ENCODE results near the gene CPEB3. TPM values are rescaled to one million over a fixed set of nuclear protein-coding genes. Genes with fewer than 3 reads are reported as not detected.
"Not testable (repeated sequence)": the region's sequence is repeated elsewhere in the genome, so short reads cannot be mapped to it uniquely, and the experiment has no call there.

CPEB3 gene
- polyA plus RNA-seq, 2 of the 4 experiments (the other 2 are of a cell fraction): 0.37 to 0.41 TPM

GRCh38 chr10:92025340-92025739 lies 265.5 kb downstream of the CPEB3 start:
- H3K27ac ChIP-seq; H3K4me3 ChIP-seq; DNase-seq (ENCODE audit: low read depth in 1 of 2, low spot score in 1 of 2); FAIRE-seq; H3K9me3 ChIP-seq; POLR2A ChIA-PET; ATAC-seq; H3K4me2 ChIP-seq; H3K4me1 ChIP-seq; TF ChIP-seq FOSL2 (IDR thresholded peaks at IDR 0.05): not testable (repeated sequence)
- WGBS (ENCODE audit: missing lambda C conversion rate): 96% methylated on average over 3 of the region's 3 CpGs
- CTCF ChIA-PET: interaction anchor here (1.0 kb wide), 1 partner anchor 15 kb away, joined by 4 read pairs; no protein-coding TSS in a partner anchor
- 0 out of 2 replicates have a peak, but pooled peaks have one; percentile 25 for TF ChIP-seq FOSL2 (CRISPR knock-in tag; IDR thresholded peaks at IDR 0.05)

GRCh38 chr10:92024700-92025099 lies 266.2 kb downstream of the CPEB3 start:
- Histone ChIP-seq H3K4me2 (no peak overlapping the region), H3K4me1 (no peaks in the 10 kb centered on the region), H3K9me3 (no peaks in the 10 kb centered on the region), H3K4me3 (no peak overlapping the region), H3K27ac (no peak overlapping the region)
- POLR2A ChIA-PET: no interaction called here
- TF ChIP-seq FOXS1 (CRISPR knock-in tag; IDR thresholded peaks at IDR 0.05): no peak
- TF ChIP-seq CBX8 (IDR thresholded peaks at IDR 0.05): no peak
- no peak for TF ChIP-seq RFX5 (IDR thresholded peaks at IDR 0.05)
- no peak for TF ChIP-seq RARB (CRISPR knock-in tag; IDR thresholded peaks at IDR 0.05)
- no peak for TF ChIP-seq EHMT2 (IDR thresholded peaks at IDR 0.05; ENCODE audit: low read depth)
- TF ChIP-seq REST (IDR thresholded peaks at IDR 0.05): no peak
- no peak for TF ChIP-seq USF2 (IDR thresholded peaks at IDR 0.05)
- TF ChIP-seq MAFK (IDR thresholded peaks at IDR 0.05; ENCODE audit: partially characterized antibody): no peak
- TF ChIP-seq CBX2 (IDR thresholded peaks at IDR 0.05; ENCODE audit: borderline replicate concordance, low read depth): no peak
- TF ChIP-seq KDM5A (IDR thresholded peaks at IDR 0.05): no peak
- FAIRE-seq: no peak
- CTCF ChIA-PET: no interaction called here
- DNase-seq (ENCODE audit: low read depth in 1 of 2, low spot score in 1 of 2): no peak
- 94% methylated on average over 4 of the region's 4 CpGs for WGBS (ENCODE audit: missing lambda C conversion rate)
- no peak for ATAC-seq

GRCh38 chr10:92014620-92015019 lies 276.3 kb downstream of the CPEB3 start:
- ChIA-PET CTCF (no interaction called here), POLR2A (no interaction called here)
- WGBS (ENCODE audit: missing lambda C conversion rate): 61% methylated on average over 1 of the region's 1 CpG
- TF ChIP-seq ATOH8 (CRISPR knock-in tag; IDR thresholded peaks at IDR 0.05; ENCODE audit: low read depth) (no peak), USF2 (IDR thresholded peaks at IDR 0.05) (no peak), ELK1 (IDR thresholded peaks at IDR 0.05; ENCODE audit: low read depth, low read length) (no peak), ZC3H11A (IDR thresholded peaks at IDR 0.05) (no peak), NFE2L2 (conservative IDR thresholded peaks at IDR 0.05; ENCODE audit: low read length) (no peak), NPAS2 (CRISPR knock-in tag; IDR thresholded peaks at IDR 0.05; ENCODE audit: borderline replicate concordance) (no peak), MAX (IDR thresholded peaks at IDR 0.05) (no peak), HOXB5 (CRISPR knock-in tag; IDR thresholded peaks at IDR 0.05) (no peak), EHF (CRISPR knock-in tag; IDR thresholded peaks at IDR 0.05) (no peak), POLR2A (IDR thresholded peaks at IDR 0.05; ENCODE audit: low read length) (no peak), RARB (CRISPR knock-in tag; IDR thresholded peaks at IDR 0.05) (no peak)
- Histone ChIP-seq H3K27ac (no peak overlapping the region), H3K9me3 (no peaks in the 10 kb centered on the region), H3K4me3 (no peak overlapping the region), H3K4me1 (peaks cover 9% of the 10 kb centered on the region), H3K4me2 (no peak overlapping the region)
- no peak for ATAC-seq
- no peak for DNase-seq (ENCODE audit: low read depth in 1 of 2, low spot score in 1 of 2)
- FAIRE-seq: no peak
